Left ventricle myocardium inferior (tissue), 1 donor: Measurements from ENCODE around the gene MEIS2. TPM values are rescaled to one million over a fixed set of nuclear protein-coding genes. Genes with fewer than 3 reads are reported as not detected.

ENCODE experiments used
- DNase-seq: peaks from one replicate; pipeline ENCODE4 v3.0.0-alpha.2; 2020
- H3K27ac ChIP-seq: fragments of 200-600 bp; replicated peaks from 2 replicates; pipeline ENCODE4 v1.8.0; 2021
- H3K27me3 ChIP-seq: fragments of 200-600 bp; 2 replicates; pipeline ENCODE4 v1.8.0; 2021; ENCODE audit warnings: low read depth
- H3K36me3 ChIP-seq: fragments of 200-600 bp; 2 replicates; pipeline ENCODE4 v1.8.0; 2021
- H3K4me1 ChIP-seq: fragments of 200-600 bp; 2 replicates; pipeline ENCODE4 v1.8.0; 2021
- H3K4me3 ChIP-seq: fragments of 200-600 bp; 2 replicates; pipeline ENCODE4 v1.8.0; 2021; ENCODE audit warnings: mild to moderate bottlenecking, moderate library complexity
- H3K9me3 ChIP-seq: fragments of 200-600 bp; replicated peaks from 2 replicates; pipeline ENCODE4 v1.8.0; 2021
- CTCF ChIP-seq: fragments of 200-600 bp; IDR thresholded peaks from 2 replicates; pipeline ENCODE4 v1.8.0; 2021; ENCODE audit warnings: antibody characterized with exemption, mild to moderate bottlenecking, borderline replicate concordance
- intact Hi-C: fragments of 100-400 bp; cut with micrococcal nuclease; formaldehyde crosslinking; loops from one replicate; pipeline ENCODE4 v1.11.0; 2022
- microRNA-seq: library from miRNA; unstranded; fragments of <30 nt; microRNA quantifications from one replicate; pipeline ENCODE4 v1.2.0, GENCODE V29; 2020
- total RNA-seq: library from RNA; stranded (reverse); fragmentation: NEBNext Ultra II Directional; extraction: Animal tissue kit (Norgen Biotek cat#: 25700); gene quantifications from one replicate; pipeline ENCODE4 v1.2.1, GENCODE V29; 2021
- donor health status: DM: no; HTN: yes; CAD: no; lungs with severe emphysema.

Gene MEIS2
- total RNA-seq, 1 donor from 2014 or later: 36.0 TPM

- peaks cover 9% of the 10 kb centered on the region for H3K9me3 ChIP-seq
Observed at GRCh38 chr15:36850864-36851263, 249.5 kb downstream of the MEIS2 start.

GRCh38 chr15:36845270-36845669 lies 255.1 kb downstream of the MEIS2 start:
- H3K27ac ChIP-seq: no peak overlapping the region
- no peaks in the 10 kb centered on the region for H3K36me3 ChIP-seq
- TF ChIP-seq CTCF: no peak
- intact Hi-C loops: no loop called here
- DNase-seq: no peak
- H3K4me3 ChIP-seq: no peak overlapping the region
- no peaks in the 10 kb centered on the region for H3K27me3 ChIP-seq
- H3K4me1 ChIP-seq: no peaks in the 10 kb centered on the region
- no peaks in the 10 kb centered on the region for H3K9me3 ChIP-seq

More at GRCh38 chr15:36850864-36851263, 249.5 kb downstream of the MEIS2 start:
- Histone ChIP-seq H3K27me3 (no peaks in the 10 kb centered on the region), H3K4me1 (no peaks in the 10 kb centered on the region), H3K27ac (no peak overlapping the region), H3K36me3 (no peaks in the 10 kb centered on the region), H3K4me3 (no peak overlapping the region)
- intact Hi-C loops: no loop called here
- no peak for TF ChIP-seq CTCF
- no peak for DNase-seq

- Histone ChIP-seq H3K9me3 (no peaks in the 10 kb centered on the region), H3K4me3 (no peak overlapping the region), H3K27me3 (no peaks in the 10 kb centered on the region), H3K27ac (no peak overlapping the region), H3K4me1 (no peaks in the 10 kb centered on the region), H3K36me3 (no peaks in the 10 kb centered on the region)
- DNase-seq: no peak
- no peak for TF ChIP-seq CTCF
- intact Hi-C loops: no loop called here
Observed at GRCh38 chr15:36844534-36844998, 255.8 kb downstream of the MEIS2 start.

- TF ChIP-seq CTCF: no peak
- no peaks in the 10 kb centered on the region for H3K4me1 ChIP-seq
- H3K36me3 ChIP-seq: no peaks in the 10 kb centered on the region
- H3K27me3 ChIP-seq: no peaks in the 10 kb centered on the region
- no peak overlapping the region for H3K27ac ChIP-seq
- H3K9me3 ChIP-seq: no peaks in the 10 kb centered on the region
- intact Hi-C loops: no loop called here
- DNase-seq: no peak
- H3K4me3 ChIP-seq: no peak overlapping the region
Observed at GRCh38 chr15:36843822-36844221, 256.5 kb downstream of the MEIS2 start.

- Histone ChIP-seq H3K9me3 (no peaks in the 10 kb centered on the region), H3K27ac (no peak overlapping the region), H3K36me3 (no peaks in the 10 kb centered on the region), H3K4me3 (no peak overlapping the region), H3K27me3 (no peaks in the 10 kb centered on the region), H3K4me1 (no peaks in the 10 kb centered on the region)
- no peak for DNase-seq
- intact Hi-C loops: no loop called here
- no peak for TF ChIP-seq CTCF
Observed at GRCh38 chr15:36841193-36841592, 259.2 kb downstream of the MEIS2 start.

Small RNA genes within 50 kb of the gene (microRNA-seq; reads per million reads assigned to microRNA genes)
- gene MIR8063: not detected
